ENCODE data around the gene THUMPD3. TPM values are rescaled to one million over a fixed set of nuclear protein-coding genes. Genes with fewer than 3 reads are reported as not detected.

Gene THUMPD3
- total and polyA plus RNA-seq, 2 of the 13 experiments (the other 11 are each of a cell fraction or from before 2014, with no cell fraction given), result 31.2 to 44.1 TPM

GRCh38 chr3:9402410-9403228, 39.8 kb downstream of the THUMPD3 start (continued):
- TF ChIP-seq ZNF678 (CRISPR knock-in tag; IDR thresholded peaks at IDR 0.05) (no peak), HOXA3 (CRISPR knock-in tag; IDR thresholded peaks at IDR 0.05) (peak; percentile 60), ZNF75D (CRISPR knock-in tag; IDR thresholded peaks at IDR 0.05; ENCODE audit: borderline replicate concordance) (no peak), MAFK (conservative IDR thresholded peaks at IDR 0.05 in 1 of 2, IDR thresholded peaks at IDR 0.05 in 1 of 2; ENCODE audit: low read length in 2 of 2) (no peak), RXRA (CRISPR knock-in tag; IDR thresholded peaks at IDR 0.05) (peak; percentile 22; the same call in 1 of the 2 replicates), DNMT1 (CRISPR knock-in tag; IDR thresholded peaks at IDR 0.05) (no peak), SIN3A (IDR thresholded peaks at IDR 0.05; ENCODE audit: borderline replicate concordance, low read depth, low read length) (peak; percentile 82), ZNF331 (CRISPR knock-in tag; IDR thresholded peaks at IDR 0.05) (peak; percentile 65), GABPB1 (CRISPR knock-in tag; IDR thresholded peaks at IDR 0.05) (no peak), FOXA3 (CRISPR knock-in tag; IDR thresholded peaks at IDR 0.05) (peak; percentile 86), MED1 (CRISPR knock-in tag; IDR thresholded peaks at IDR 0.05) (peak; percentile 48; the same call in 1 of the 2 replicates), ZNF740 (CRISPR knock-in tag; IDR thresholded peaks at IDR 0.05) (no peak)
- TF ChIP-seq, protein P1, sequence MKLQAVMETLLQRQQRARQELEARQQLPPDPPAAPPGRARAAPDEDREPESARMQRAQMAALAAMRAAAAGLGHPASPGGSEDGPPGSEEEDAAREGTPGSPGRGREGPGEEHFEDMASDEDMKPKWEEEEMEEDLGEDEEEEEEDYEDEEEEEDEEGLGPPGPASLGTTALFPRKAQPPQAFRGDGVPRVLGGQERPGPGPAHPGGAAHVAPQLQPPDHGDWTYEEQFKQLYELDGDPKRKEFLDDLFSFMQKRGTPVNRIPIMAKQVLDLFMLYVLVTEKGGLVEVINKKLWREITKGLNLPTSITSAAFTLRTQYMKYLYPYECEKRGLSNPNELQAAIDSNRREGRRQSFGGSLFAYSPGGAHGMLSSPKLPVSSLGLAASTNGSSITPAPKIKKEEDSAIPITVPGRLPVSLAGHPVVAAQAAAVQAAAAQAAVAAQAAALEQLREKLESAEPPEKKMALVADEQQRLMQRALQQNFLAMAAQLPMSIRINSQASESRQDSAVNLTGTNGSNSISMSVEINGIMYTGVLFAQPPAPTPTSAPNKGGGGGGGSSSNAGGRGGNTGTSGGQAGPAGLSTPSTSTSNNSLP (IDR thresholded peaks at IDR 0.05; ENCODE audit: low read depth, low read length), result 0 out of 2 replicates have a peak, but pooled peaks have one; percentile 13
- TF ChIP-seq, protein P2, sequence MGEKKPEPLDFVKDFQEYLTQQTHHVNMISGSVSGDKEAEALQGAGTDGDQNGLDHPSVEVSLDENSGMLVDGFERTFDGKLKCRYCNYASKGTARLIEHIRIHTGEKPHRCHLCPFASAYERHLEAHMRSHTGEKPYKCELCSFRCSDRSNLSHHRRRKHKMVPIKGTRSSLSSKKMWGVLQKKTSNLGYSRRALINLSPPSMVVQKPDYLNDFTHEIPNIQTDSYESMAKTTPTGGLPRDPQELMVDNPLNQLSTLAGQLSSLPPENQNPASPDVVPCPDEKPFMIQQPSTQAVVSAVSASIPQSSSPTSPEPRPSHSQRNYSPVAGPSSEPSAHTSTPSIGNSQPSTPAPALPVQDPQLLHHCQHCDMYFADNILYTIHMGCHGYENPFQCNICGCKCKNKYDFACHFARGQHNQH (CRISPR knock-in tag; IDR thresholded peaks at IDR 0.05), result no peak
- TF ChIP-seq, protein P3, sequence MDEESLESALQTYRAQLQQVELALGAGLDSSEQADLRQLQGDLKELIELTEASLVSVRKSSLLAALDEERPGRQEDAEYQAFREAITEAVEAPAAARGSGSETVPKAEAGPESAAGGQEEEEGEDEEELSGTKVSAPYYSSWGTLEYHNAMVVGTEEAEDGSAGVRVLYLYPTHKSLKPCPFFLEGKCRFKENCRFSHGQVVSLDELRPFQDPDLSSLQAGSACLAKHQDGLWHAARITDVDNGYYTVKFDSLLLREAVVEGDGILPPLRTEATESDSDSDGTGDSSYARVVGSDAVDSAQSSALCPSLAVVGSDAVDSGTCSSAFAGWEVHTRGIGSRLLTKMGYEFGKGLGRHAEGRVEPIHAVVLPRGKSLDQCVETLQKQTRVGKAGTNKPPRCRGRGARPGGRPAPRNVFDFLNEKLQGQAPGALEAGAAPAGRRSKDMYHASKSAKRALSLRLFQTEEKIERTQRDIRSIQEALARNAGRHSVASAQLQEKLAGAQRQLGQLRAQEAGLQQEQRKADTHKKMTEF (CRISPR knock-in tag; IDR thresholded peaks at IDR 0.05), result peak; percentile 23; the same call in 1 of the 2 replicates

Measured in HepG2 (cell line).